SH-SY5Y (cell line): ENCODE measurements around the gene CMC1.

Experiments used
- GATA2 ChIP-seq: IDR thresholded peaks from 2 replicates; pipeline ENCODE4 v1.6.1; 2011; ENCODE audit warnings: mild to moderate bottlenecking, low read depth, low read length
- GATA3 ChIP-seq: IDR thresholded peaks from 2 replicates; pipeline ENCODE4 v1.6.1; 2011; ENCODE audit warnings: low read depth, mild to moderate bottlenecking, low read length, moderate library complexity

- no peak for TF ChIP-seq GATA2
- no peak for TF ChIP-seq GATA3
Observed at GRCh38 chr3:28207000-28207733, 34.3 kb upstream of the CMC1 start.
